Bronchial epithelial cell (primary cell): ENCODE results near the gene ADRB1. TPM values are rescaled to one million over a fixed set of nuclear protein-coding genes. Genes with fewer than 3 reads are reported as not detected.

Experiments used
- DNase-seq: peaks from one replicate; pipeline ENCODE4 v3.0.0-alpha.2; 2010; ENCODE audit warnings: low read depth
- FAIRE-seq: peaks from 2 replicates; lab custom pipeline; 2011; peaks lifted over from hg19 to GRCh38; lab: Jason Lieb, UNC
- H3K27me3 ChIP-seq: 2 replicates; pipeline ENCODE4 v1.5.1; 2011; ENCODE audit warnings: low read length; ENCODE audit not compliant: control insufficient read depth, insufficient read depth
- H3K36me3 ChIP-seq: 2 replicates; pipeline ENCODE4 v1.5.1; 2011; ENCODE audit warnings: low read length; ENCODE audit not compliant: control insufficient read depth, insufficient read depth
- H3K4me3 ChIP-seq: 2 replicates; pipeline ENCODE4 v1.5.1; 2011; ENCODE audit warnings: mild to moderate bottlenecking, low read depth, low read length, control low read depth
- CTCF ChIP-seq: IDR thresholded peaks from 2 replicates; pipeline ENCODE4 v1.5.1; 2011; ENCODE audit warnings: mild to moderate bottlenecking, moderate library complexity, low read length, control low read depth, inconsistent platforms; ENCODE audit not compliant: insufficient read depth, severe bottlenecking
- total RNA-seq: library from RNA; depleted of rRNA; stranded (reverse); fragments of >200 nt; gene quantifications from 2 replicates; pipeline ENCODE4 v1.2.1, GENCODE V29; 2014

The ADRB1 gene
- total RNA-seq, 1 donor from 2014 or later, result 1.8 TPM

GRCh38 chr10:114041166-114041565 lies 2.5 kb upstream of the ADRB1 start:
- no peaks in the 10 kb centered on the region for H3K36me3 ChIP-seq
- no peak for FAIRE-seq
- DNase-seq, result no peak
- TF ChIP-seq CTCF, result no peak
- H3K27me3 ChIP-seq, result peaks cover 19% of the 10 kb centered on the region
- H3K4me3 ChIP-seq, result no peak overlapping the region

GRCh38 chr10:114042895-114043531 lies 653 bp upstream of the ADRB1 start:
- Histone ChIP-seq H3K4me3 (peak overlapping the region; percentile 37), H3K27me3 (peaks cover 21% of the 10 kb centered on the region), H3K36me3 (no peaks in the 10 kb centered on the region)
- FAIRE-seq, result peak; percentile 47
- peak; percentile 25 for DNase-seq
- no peak for TF ChIP-seq CTCF

- no peak for TF ChIP-seq CTCF
- peaks cover 21% of the 10 kb centered on the region for H3K27me3 ChIP-seq
- FAIRE-seq, result no peak
Measured at GRCh38 chr10:114044247-114045135, 825 bp downstream of the ADRB1 start.

GRCh38 chr10:114045136-114046086 lies 1.7 kb downstream of the ADRB1 start:
- no peak for FAIRE-seq
- no peak for DNase-seq
- H3K36me3 ChIP-seq, result no peaks in the 10 kb centered on the region
- no peak for TF ChIP-seq CTCF
- H3K4me3 ChIP-seq, result peak overlapping the region; percentile 9
- H3K27me3 ChIP-seq, result peaks cover 19% of the 10 kb centered on the region

More at GRCh38 chr10:114044247-114045135, 825 bp downstream of the ADRB1 start:
- Histone ChIP-seq H3K4me3 (peak overlapping the region; percentile 37), H3K36me3 (no peaks in the 10 kb centered on the region)
- no peak for DNase-seq

- Histone ChIP-seq H3K36me3 (no peaks in the 10 kb centered on the region), H3K4me3 (no peak overlapping the region), H3K27me3 (peaks cover 19% of the 10 kb centered on the region)
- no peak for TF ChIP-seq CTCF
- DNase-seq, result no peak
- FAIRE-seq, result no peak
Measured at GRCh38 chr10:114046087-114046458, 2.4 kb downstream of the ADRB1 start.
